MCF 10A (cell line): ENCODE results near the gene ZNF423. TPM values are rescaled to one million over a fixed set of nuclear protein-coding genes. Genes with fewer than 3 reads are reported as not detected.

Experiments
- BruUV-seq: library from RNA; stranded (reverse); fragments of 400-500 nt; replicated peaks from 2 replicates; lab custom pipeline; 2021; lab: Mats Ljungman, UMichigan
- CTCF ChIA-PET: fragments of 300-600 bp; sonication (Branson Sonifier 250); formaldehyde crosslinking; extraction: SDS; loops from one replicate; lab custom pipeline; 2021; ENCODE audit warnings: antibody characterized with exemption, inconsistent platforms; lab: Yijun Ruan, JAX
- POLR2A ChIA-PET: fragments of 300-600, 350-650 bp; sonication (Branson Sonifier 250); formaldehyde crosslinking; extraction: SDS; loops from one replicate; lab custom pipeline; 2020; ENCODE audit warnings: antibody characterized with exemption, inconsistent platforms; lab: Yijun Ruan, JAX
- DNase-seq: peaks from one replicate; pipeline ENCODE4 v3.0.0-alpha.2; 2018; ENCODE audit not compliant: unreplicated experiment
- H3K27ac Mint-ChIP-seq: one replicate; pipeline ENCODE4 v1.8.0; 2022; ENCODE audit warnings: mild to moderate bottlenecking, low read depth, mixed read lengths; ENCODE audit not compliant: unreplicated experiment
- H3K27me3 Mint-ChIP-seq: one replicate; pipeline ENCODE4 v1.8.0; 2022; ENCODE audit warnings: mixed read lengths; ENCODE audit not compliant: insufficient read depth, unreplicated experiment
- H3K36me3 Mint-ChIP-seq: one replicate; pipeline ENCODE4 v1.8.0; 2022; ENCODE audit warnings: mild to moderate bottlenecking, moderate library complexity, mixed read lengths; ENCODE audit not compliant: insufficient read depth, unreplicated experiment
- H3K4me1 Mint-ChIP-seq: one replicate; pipeline ENCODE4 v1.8.0; 2022; ENCODE audit warnings: mixed read lengths; ENCODE audit not compliant: insufficient read depth, unreplicated experiment
- H3K4me3 Mint-ChIP-seq: one replicate; pipeline ENCODE4 v1.8.0; 2022; ENCODE audit warnings: mild to moderate bottlenecking, moderate library complexity, mixed read lengths; ENCODE audit not compliant: unreplicated experiment
- H3K9me3 Mint-ChIP-seq: one replicate; pipeline ENCODE4 v1.8.0; 2022; ENCODE audit warnings: mixed read lengths; ENCODE audit not compliant: unreplicated experiment
- intact Hi-C: fragments of 100-400 bp; cut with micrococcal nuclease; formaldehyde crosslinking; loops from 2 replicates; pipeline ENCODE4 v1.14.1; 2022
- total RNA-seq: library from RNA; stranded (reverse); gene quantifications from 2 replicates; pipeline ENCODE4 v1.2.3, GENCODE V29; 2022
- TF ChIP-seq, protein P1 (sequence below): fragments of 200-600 bp; IDR thresholded peaks from one replicate; pipeline ENCODE4 v1.8.0; 2022; ENCODE audit warnings: antibody characterized with exemption, mild to moderate bottlenecking; ENCODE audit not compliant: unreplicated experiment

Gene ZNF423
- total RNA-seq, 1 experiment from 2014 or later = not detected

DNA sequence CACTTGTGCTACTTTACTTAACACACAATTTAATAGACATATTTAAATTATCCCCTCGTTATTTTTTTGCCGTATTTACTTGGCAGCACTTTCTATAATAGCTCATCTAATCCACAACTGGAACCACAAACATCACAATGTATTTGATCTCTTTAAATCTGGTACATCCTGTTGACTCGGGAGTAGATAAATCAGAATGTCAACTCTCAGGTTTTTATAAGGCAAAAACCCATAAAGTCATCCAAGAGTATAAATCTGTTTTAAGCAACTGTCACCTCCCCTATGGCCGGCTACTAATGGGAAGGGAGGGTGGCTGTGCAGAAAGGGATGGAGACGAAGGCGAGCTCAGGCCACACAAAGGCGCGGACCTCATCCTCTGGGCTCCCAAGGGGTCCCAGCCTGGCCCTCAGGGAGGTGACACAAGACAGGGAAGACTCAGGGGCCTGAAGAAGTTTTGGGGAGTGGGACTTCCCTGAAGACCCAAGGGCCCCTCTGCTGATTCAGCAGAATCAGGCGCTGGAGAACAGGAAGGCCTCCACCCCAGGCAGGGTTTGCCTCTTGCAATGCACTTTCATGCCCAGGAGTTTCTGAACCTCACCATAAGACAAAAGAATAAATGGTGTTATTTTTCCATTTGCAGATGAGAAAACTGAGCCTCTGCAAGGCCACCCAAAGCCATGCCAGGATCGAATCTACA lies 122.5 kb downstream of the ZNF423 start:
- ChIA-PET POLR2A (no interaction called here), CTCF (no interaction called here)
- H3K36me3 Mint-ChIP-seq = no peaks in the 10 kb centered on the region
- TF ChIP-seq, protein P1, sequence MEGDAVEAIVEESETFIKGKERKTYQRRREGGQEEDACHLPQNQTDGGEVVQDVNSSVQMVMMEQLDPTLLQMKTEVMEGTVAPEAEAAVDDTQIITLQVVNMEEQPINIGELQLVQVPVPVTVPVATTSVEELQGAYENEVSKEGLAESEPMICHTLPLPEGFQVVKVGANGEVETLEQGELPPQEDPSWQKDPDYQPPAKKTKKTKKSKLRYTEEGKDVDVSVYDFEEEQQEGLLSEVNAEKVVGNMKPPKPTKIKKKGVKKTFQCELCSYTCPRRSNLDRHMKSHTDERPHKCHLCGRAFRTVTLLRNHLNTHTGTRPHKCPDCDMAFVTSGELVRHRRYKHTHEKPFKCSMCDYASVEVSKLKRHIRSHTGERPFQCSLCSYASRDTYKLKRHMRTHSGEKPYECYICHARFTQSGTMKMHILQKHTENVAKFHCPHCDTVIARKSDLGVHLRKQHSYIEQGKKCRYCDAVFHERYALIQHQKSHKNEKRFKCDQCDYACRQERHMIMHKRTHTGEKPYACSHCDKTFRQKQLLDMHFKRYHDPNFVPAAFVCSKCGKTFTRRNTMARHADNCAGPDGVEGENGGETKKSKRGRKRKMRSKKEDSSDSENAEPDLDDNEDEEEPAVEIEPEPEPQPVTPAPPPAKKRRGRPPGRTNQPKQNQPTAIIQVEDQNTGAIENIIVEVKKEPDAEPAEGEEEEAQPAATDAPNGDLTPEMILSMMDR = no peak
- no peak overlapping the region for H3K27ac Mint-ChIP-seq
- no peak overlapping the region for H3K4me3 Mint-ChIP-seq
- no peaks in the 10 kb centered on the region for H3K4me1 Mint-ChIP-seq
- BruUV-seq = no TSS peak
- H3K9me3 Mint-ChIP-seq = no peaks in the 10 kb centered on the region
- intact Hi-C loops = no loop called here
- no peak for DNase-seq
- peaks cover 26% of the 10 kb centered on the region for H3K27me3 Mint-ChIP-seq

DNA sequence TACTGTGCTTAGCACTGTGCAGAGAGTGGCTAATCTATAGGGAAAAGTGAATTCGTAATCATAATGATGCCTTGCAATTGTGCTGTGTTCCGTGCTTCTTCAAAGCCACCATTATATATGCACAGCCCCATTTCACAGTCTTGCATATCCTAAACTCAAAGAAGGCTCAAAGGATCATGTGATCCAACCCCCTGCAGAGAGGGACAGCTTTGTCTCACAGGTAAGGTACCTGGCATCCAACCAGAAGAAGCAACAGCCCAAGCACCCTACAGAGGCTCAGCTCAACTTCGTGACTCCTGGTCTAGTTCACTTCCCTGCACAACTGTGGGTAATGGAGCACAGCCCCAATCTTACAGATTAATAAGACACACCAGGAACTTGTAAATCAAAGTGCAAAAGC lies 124.0 kb downstream of the ZNF423 start:
- ChIA-PET CTCF (no interaction called here), POLR2A (no interaction called here)
- BruUV-seq = no TSS peak
- H3K27ac Mint-ChIP-seq = no peak overlapping the region
- H3K27me3 Mint-ChIP-seq = peaks cover 29% of the 10 kb centered on the region
- no peaks in the 10 kb centered on the region for H3K4me1 Mint-ChIP-seq
- no peaks in the 10 kb centered on the region for H3K9me3 Mint-ChIP-seq
- TF ChIP-seq, protein P1 = no peak
- no peak for DNase-seq
- peaks cover 5% of the 10 kb centered on the region for H3K36me3 Mint-ChIP-seq
- intact Hi-C loops = no loop called here
- no peak overlapping the region for H3K4me3 Mint-ChIP-seq

DNA sequence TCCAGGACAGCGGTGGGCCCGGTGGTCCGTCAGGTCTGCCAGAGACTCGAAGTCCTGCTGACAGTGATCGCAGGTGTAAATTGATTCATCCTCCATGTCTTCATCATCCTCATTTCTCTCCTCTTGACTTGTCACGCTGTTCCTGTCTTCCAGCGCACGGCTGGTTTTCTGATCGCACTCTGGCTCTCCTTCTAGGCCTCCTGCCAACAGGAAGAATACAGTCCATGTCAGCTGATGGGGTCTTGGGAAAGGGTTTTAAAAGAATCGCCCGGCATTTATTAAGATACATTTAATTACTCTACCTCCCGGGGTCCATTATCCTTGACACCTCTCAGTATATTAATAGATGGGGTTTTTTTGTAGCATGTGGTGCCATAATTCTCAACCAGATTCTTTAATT lies 125.1 kb downstream of the ZNF423 start:
- CTCF ChIA-PET = no interaction called here
- no peaks in the 10 kb centered on the region for H3K9me3 Mint-ChIP-seq
- no peak overlapping the region for H3K4me3 Mint-ChIP-seq
- no peak for DNase-seq
- intact Hi-C loops = no loop called here
- peaks cover 5% of the 10 kb centered on the region for H3K36me3 Mint-ChIP-seq
- H3K27ac Mint-ChIP-seq = no peak overlapping the region
- no TSS peak for BruUV-seq
- no peaks in the 10 kb centered on the region for H3K4me1 Mint-ChIP-seq
- H3K27me3 Mint-ChIP-seq = peaks cover 40% of the 10 kb centered on the region
- TF ChIP-seq, protein P1 = no peak
- POLR2A ChIA-PET = no interaction called here

DNA sequence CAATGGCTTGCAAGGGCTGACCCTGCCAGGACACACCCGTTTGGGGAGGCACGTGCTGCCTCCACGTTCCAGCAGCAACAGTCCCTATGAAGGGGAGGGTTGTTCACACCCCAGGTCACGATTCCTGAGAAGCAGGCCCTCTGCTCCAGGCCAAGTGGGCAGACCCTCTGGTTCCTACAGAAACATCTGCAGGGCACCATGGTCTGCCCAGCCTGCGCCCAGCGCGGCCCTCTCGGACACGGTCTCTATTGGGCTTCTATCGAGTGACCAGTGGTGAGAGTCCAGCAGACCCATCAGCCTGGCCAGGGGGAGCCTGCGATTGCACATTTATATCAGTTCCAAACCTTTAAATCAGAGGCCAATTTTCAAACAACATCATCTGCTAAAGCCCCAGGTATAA lies 128.3 kb downstream of the ZNF423 start:
- no peaks in the 10 kb centered on the region for H3K4me1 Mint-ChIP-seq
- peaks cover 38% of the 10 kb centered on the region for H3K27me3 Mint-ChIP-seq
- no TSS peak for BruUV-seq
- CTCF ChIA-PET = no interaction called here
- POLR2A ChIA-PET = no interaction called here
- DNase-seq = no peak
- intact Hi-C loops = no loop called here
- no peak overlapping the region for H3K27ac Mint-ChIP-seq
- H3K9me3 Mint-ChIP-seq = no peaks in the 10 kb centered on the region
- TF ChIP-seq, protein P1 = no peak
- H3K4me3 Mint-ChIP-seq = no peak overlapping the region
- peaks cover 5% of the 10 kb centered on the region for H3K36me3 Mint-ChIP-seq
